Measurements from ENCODE around the gene MED8.

- TF ChIP-seq CTCF (IDR thresholded peaks at IDR 0.05; ENCODE audit: insufficient read depth, low read length), result no peak
- no peak for TF ChIP-seq POLR2AphosphoS5 (IDR thresholded peaks at IDR 0.05; ENCODE audit: low read depth)
- no peak for TF ChIP-seq REST (IDR thresholded peaks at IDR 0.05; ENCODE audit: insufficient replicate concordance, low read depth)
Observed at GRCh38 chr1:43337588-43337987, 52.0 kb downstream of the MED8 start, which contains the start of gene MPL.
